A549 (cell line): ENCODE results near the gene CPNE7. TPM values are rescaled to one million over a fixed set of nuclear protein-coding genes. Genes with fewer than 3 reads are reported as not detected.

Experiments used
- ATAC-seq, 2 experiments: fragments of 200-7000 bp in 1 of 2; fragments of >200 bp in 1 of 2; cut with Nextera tagmentation in 1 of 2; cut with Tn5 transposase in 1 of 2; 3 replicates each; pipeline versions ENCODE4 v1.8.0 to v1.9.1; 2018 to 2020; ENCODE audit warnings: mild to moderate bottlenecking in 1 of 2, moderate library complexity in 1 of 2
- CTCF ChIA-PET: fragments of 300-600 bp; sonication (Branson Sonifier 250); formaldehyde crosslinking; extraction: SDS; loops from one replicate; lab custom pipeline; 2021; ENCODE audit warnings: antibody characterized with exemption, inconsistent platforms; lab: Yijun Ruan, JAX
- POLR2A ChIA-PET: fragments of 350-600 bp; formaldehyde crosslinking; extraction: SDS; loops from one replicate; lab custom pipeline; 2021; ENCODE audit warnings: antibody characterized with exemption, inconsistent platforms; lab: Yijun Ruan, JAX
- DNase-seq, 2 experiments: peaks; one replicate each; pipeline versions ENCODE4 v3.0.0 to v3.0.0-alpha.2; 2011 to 2016; ENCODE audit warnings: low read depth in 1 of 2, low spot score in 1 of 2
- FAIRE-seq: peaks from 2 replicates; lab custom pipeline; 2011; peaks lifted over from hg19 to GRCh38; lab: Jason Lieb, UNC
- H3K27ac ChIP-seq, 2 experiments: fragments of >200 bp; sonication (Bioruptor Twin); formaldehyde crosslinking; 3 replicates each; pipeline ENCODE4 v1.5.1; 2016 to 2017
- H3K4me1 ChIP-seq: fragments of >200 bp; sonication (Bioruptor Twin); formaldehyde crosslinking; 3 replicates; pipeline ENCODE4 v1.6.1; 2016
- H3K4me2 ChIP-seq: fragments of >200 bp; sonication (Bioruptor Twin); formaldehyde crosslinking; 3 replicates; pipeline ENCODE4 v1.6.1; 2016
- H3K4me3 ChIP-seq: fragments of >200 bp; sonication (Bioruptor Twin); formaldehyde crosslinking; 3 replicates; pipeline ENCODE4 v1.5.1; 2016
- H3K9me3 ChIP-seq: fragments of >200 bp; sonication (Bioruptor Twin); formaldehyde crosslinking; 3 replicates; pipeline ENCODE4 v1.6.1; 2016
- ATOH8 ChIP-seq: fragments of 250-450 bp; sonication (Bioruptor Pico); IDR thresholded peaks from 2 replicates; pipeline ENCODE4 v1.5.0; 2020; ENCODE audit warnings: low read depth, mild to moderate bottlenecking, moderate library complexity
- BHLHE40 ChIP-seq: IDR thresholded peaks from 2 replicates; pipeline ENCODE4 v1.6.1; 2012; ENCODE audit warnings: low read depth, low read length, inconsistent platforms
- CEBPB ChIP-seq, 2 experiments: fragments of >200 bp in 1 of 2; sonication (Bioruptor Twin) in 1 of 2; formaldehyde crosslinking in 1 of 2; IDR thresholded peaks; 2 replicates each; pipeline ENCODE4 v1.6.1; 2012 to 2016
- CTCF ChIP-seq: fragments of >200 bp; sonication (Bioruptor Twin); formaldehyde crosslinking; IDR thresholded peaks from 3 replicates; pipeline ENCODE4 v1.5.1; 2016
- EHF ChIP-seq: fragments of 250-450 bp; sonication (Bioruptor Pico); IDR thresholded peaks from 2 replicates; pipeline ENCODE4 v1.5.0; 2020; ENCODE audit warnings: mild to moderate bottlenecking
- EHMT2 ChIP-seq: fragments of 200-600 bp; sonication (generic); IDR thresholded peaks from 2 replicates; pipeline ENCODE4 v1.6.1; 2016; ENCODE audit warnings: antibody characterized with exemption, low read depth, mild to moderate bottlenecking, moderate library complexity
- HDAC2 ChIP-seq: fragments of 200-600 bp; sonication (generic); IDR thresholded peaks from 2 replicates; pipeline ENCODE4 v1.6.1; 2016
- HOXB13 ChIP-seq: fragments of 250-450 bp; sonication (Bioruptor Pico); IDR thresholded peaks from 2 replicates; pipeline ENCODE4 v1.5.0; 2020; ENCODE audit warnings: low read depth, mild to moderate bottlenecking, moderate library complexity
- KDM5A ChIP-seq: fragments of 200-600 bp; sonication (generic); IDR thresholded peaks from 2 replicates; pipeline ENCODE4 v1.6.1; 2016; ENCODE audit warnings: antibody characterized with exemption, mild to moderate bottlenecking
- MAX ChIP-seq: IDR thresholded peaks from 2 replicates; pipeline ENCODE4 v1.6.1; 2012
- NPAS2 ChIP-seq: fragments of 250-450 bp; sonication (Bioruptor Pico); IDR thresholded peaks from 2 replicates; pipeline ENCODE4 v1.8.0; 2022; ENCODE audit warnings: mild to moderate bottlenecking, moderate library complexity, borderline replicate concordance
- POLR2A ChIP-seq: IDR thresholded peaks from 2 replicates; pipeline ENCODE4 v1.6.1; 2012; ENCODE audit warnings: mild to moderate bottlenecking, low read length
- RCOR1 ChIP-seq: fragments of 150-350 bp; IDR thresholded peaks from 2 replicates; pipeline ENCODE4 v1.6.1; 2014; ENCODE audit warnings: antibody characterized with exemption, low read length, low read depth
- SREBF2 ChIP-seq: fragments of 450-650 bp; IDR thresholded peaks from 2 replicates; pipeline ENCODE4 v1.6.1; 2014; ENCODE audit warnings: mild to moderate bottlenecking, moderate library complexity
- TP53 ChIP-seq: fragments of 250-450 bp; sonication (Bioruptor Pico); IDR thresholded peaks from 2 replicates; pipeline ENCODE4 v1.5.0; 2021; ENCODE audit warnings: mild to moderate bottlenecking, moderate library complexity
- ZC3H11A ChIP-seq: fragments of 450-650 bp; IDR thresholded peaks from 2 replicates; pipeline ENCODE4 v1.6.1; 2014; ENCODE audit warnings: antibody characterized with exemption, mild to moderate bottlenecking
- ZNF302 ChIP-seq: fragments of 250-450 bp; sonication (Bioruptor Pico); IDR thresholded peaks from 2 replicates; pipeline ENCODE4 v1.9.0; 2021; ENCODE audit warnings: inconsistent platforms, mild to moderate bottlenecking, moderate library complexity
- ZSCAN20 ChIP-seq: fragments of 250-450 bp; sonication (Bioruptor Pico); IDR thresholded peaks from 2 replicates; pipeline ENCODE4 v1.8.0; 2022; ENCODE audit warnings: mild to moderate bottlenecking, moderate library complexity
- WGBS: methylation state at CpG from one replicate; pipeline ENCODE4 v1.1.6; 2017; ENCODE audit errors: missing lambda C conversion rate; 5-methylcytosine and 5-hydroxymethylcytosine counted together
- polyA plus RNA-seq, 4 experiments: library from polyadenylated mRNA; depleted of rRNA in 3 of 4; stranded (reverse); fragments of >200 nt; fragmentation: RNase III in 1 of 4; extraction: RNeasy Plus Mini Kit Qiagen cat#74134 plus additional on column Dnase treatment in 1 of 4; gene quantifications; 2 replicates in 3 of 4; 3 replicates in 1 of 4; pipeline ENCODE4 v1.2.3, GENCODE V29; 2011 to 2017
- TF ChIP-seq, protein P1 (sequence below): fragments of 450-650 bp; IDR thresholded peaks from 2 replicates; pipeline ENCODE4 v1.6.1; 2014; ENCODE audit warnings: antibody characterized with exemption
- TF ChIP-seq, protein P2 (sequence below): fragments of 150-350 bp; IDR thresholded peaks from 2 replicates; pipeline ENCODE4 v1.6.1; 2014; ENCODE audit warnings: low read depth, mild to moderate bottlenecking, low read length

CPNE7 gene
- polyA plus RNA-seq, 2 of the 4 experiments (the other 2 are of a cell fraction) = 22.8 to 45.2 TPM

- no peak overlapping the region for H3K4me2 ChIP-seq
- no peak overlapping the region for H3K27ac ChIP-seq
- H3K4me3 ChIP-seq = no peak overlapping the region
- no peak for DNase-seq
- ATAC-seq = no peak; a peak in 1 of 6 replicates
- FAIRE-seq = no peak
- no peaks in the 10 kb centered on the region for H3K4me1 ChIP-seq
- CTCF ChIA-PET = interaction anchor here (0.9 kb wide), 1 partner anchor 23 kb away, joined by 4 read pairs; the partner anchor contains the start of gene SPG7
- 93% methylated on average over 37 of the region's 37 CpGs for WGBS
- no peaks in the 10 kb centered on the region for H3K9me3 ChIP-seq
- POLR2A ChIA-PET = no interaction called here
- TF ChIP-seq TP53 (CRISPR knock-in tag) (no peak), ZC3H11A (no peak), SREBF2 (no peak), EHF (CRISPR knock-in tag) (no peak), ZSCAN20 (no peak), HOXB13 (no peak), BHLHE40 (no peak), POLR2A (no peak), CEBPB (IDR thresholded peaks at IDR 0.05) (no peak), ATOH8 (CRISPR knock-in tag) (no peak), EHMT2 (no peak), ZNF302 (no peak), NPAS2 (CRISPR knock-in tag) (no peak), RCOR1 (no peak), KDM5A (no peak), MAX (no peak), CTCF (no peak), HDAC2 (no peak)
- TF ChIP-seq, protein P1, sequence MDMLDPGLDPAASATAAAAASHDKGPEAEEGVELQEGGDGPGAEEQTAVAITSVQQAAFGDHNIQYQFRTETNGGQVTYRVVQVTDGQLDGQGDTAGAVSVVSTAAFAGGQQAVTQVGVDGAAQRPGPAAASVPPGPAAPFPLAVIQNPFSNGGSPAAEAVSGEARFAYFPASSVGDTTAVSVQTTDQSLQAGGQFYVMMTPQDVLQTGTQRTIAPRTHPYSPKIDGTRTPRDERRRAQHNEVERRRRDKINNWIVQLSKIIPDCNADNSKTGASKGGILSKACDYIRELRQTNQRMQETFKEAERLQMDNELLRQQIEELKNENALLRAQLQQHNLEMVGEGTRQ = no peak
These were observed 44.9 kb upstream of the CPNE7 start for GRCh38 chr16:89530401-89531381.

GRCh38 chr16:89531821-89532526 is 43.6 kb upstream of the CPNE7 start:
- ATAC-seq = no peak
- no peak for DNase-seq
- no peak overlapping the region for H3K4me3 ChIP-seq
- 94% methylated on average over 31 of the region's 31 CpGs for WGBS
- H3K4me2 ChIP-seq = no peak overlapping the region
- H3K9me3 ChIP-seq = no peaks in the 10 kb centered on the region
- POLR2A ChIA-PET = no interaction called here
- H3K4me1 ChIP-seq = no peaks in the 10 kb centered on the region
- no peak overlapping the region for H3K27ac ChIP-seq
- FAIRE-seq = no peak
- TF ChIP-seq ZC3H11A (no peak), CEBPB (IDR thresholded peaks at IDR 0.05) (no peak)
- TF ChIP-seq, protein P1 = no peak
- TF ChIP-seq, protein P2, sequence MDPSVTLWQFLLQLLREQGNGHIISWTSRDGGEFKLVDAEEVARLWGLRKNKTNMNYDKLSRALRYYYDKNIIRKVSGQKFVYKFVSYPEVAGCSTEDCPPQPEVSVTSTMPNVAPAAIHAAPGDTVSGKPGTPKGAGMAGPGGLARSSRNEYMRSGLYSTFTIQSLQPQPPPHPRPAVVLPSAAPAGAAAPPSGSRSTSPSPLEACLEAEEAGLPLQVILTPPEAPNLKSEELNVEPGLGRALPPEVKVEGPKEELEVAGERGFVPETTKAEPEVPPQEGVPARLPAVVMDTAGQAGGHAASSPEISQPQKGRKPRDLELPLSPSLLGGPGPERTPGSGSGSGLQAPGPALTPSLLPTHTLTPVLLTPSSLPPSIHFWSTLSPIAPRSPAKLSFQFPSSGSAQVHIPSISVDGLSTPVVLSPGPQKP = no peak
- CTCF ChIA-PET = interaction anchor here (0.5 to 1.4 kb wide), 2 partner anchors 9 to 97 kb away, joined by 3 to 5 read pairs; no protein-coding TSS in a partner anchor
